ENCODE data around the gene CAMK2G. TPM values are rescaled to one million over a fixed set of nuclear protein-coding genes. Genes with fewer than 3 reads are reported as not detected.

Gene CAMK2G
- total RNA-seq, 4 donors from 2014 or later = 82.3 to 207 (median 155) TPM

GRCh38 chr10:73879296-73880173 is 5.2 kb upstream of the CAMK2G start:
- no peaks in the 10 kb centered on the region for H3K27me3 ChIP-seq
- WGBS, 2 donors (ENCODE audit: low coverage in 1 of 2) = 14% methylated on average over 8 to 14 of the region's 14 CpGs
- H3K27ac ChIP-seq = peak overlapping the region; percentile 57 to 90 (median 66)

GRCh38 chr10:73878365-73878764 is 4.0 kb upstream of the CAMK2G start:
- no peaks in the 10 kb centered on the region for H3K27me3 ChIP-seq
- peaks cover 0 to 41% (median 6%) of the 10 kb centered on the region in 3 donors for H3K4me1 ChIP-seq
- H3K9me3 ChIP-seq = no peaks in the 10 kb centered on the region
- no peak for ATAC-seq
- 100% methylated on average over 1 of the region's 1 CpG for WGBS, 2 donors (ENCODE audit: low coverage in 1 of 2)
- H3K27ac ChIP-seq = peak overlapping the region in 2 of 4 donors; percentile 71 to 90
- no peak overlapping the region for H3K4me3 ChIP-seq
- no peaks in the 10 kb centered on the region for H3K36me3 ChIP-seq
- TF ChIP-seq CTCF (IDR thresholded peaks at IDR 0.05) (no peak), POLR2AphosphoS5 (IDR thresholded peaks at IDR 0.05) (no peak), POLR2A (IDR thresholded peaks at IDR 0.05) (no peak), EP300 (IDR thresholded peaks at IDR 0.05) (no peak)

More at GRCh38 chr10:73879296-73880173, 5.2 kb upstream of the CAMK2G start:
- peaks cover 0 to 39% (median 6%) of the 10 kb centered on the region in 3 donors for H3K4me1 ChIP-seq
- H3K36me3 ChIP-seq = no peaks in the 10 kb centered on the region
- ATAC-seq = peak; percentile 89
- no peak for TF ChIP-seq POLR2A (IDR thresholded peaks at IDR 0.05)
- peak; percentile 94 to 98 (median 95) for TF ChIP-seq CTCF (IDR thresholded peaks at IDR 0.05)
- H3K9me3 ChIP-seq = no peaks in the 10 kb centered on the region
- H3K4me3 ChIP-seq = no peak overlapping the region

GRCh38 chr10:73877533-73878160 is 3.3 kb upstream of the CAMK2G start:
- Histone ChIP-seq H3K27me3 (no peaks in the 10 kb centered on the region), H3K9me3 (no peaks in the 10 kb centered on the region), H3K36me3 (no peaks in the 10 kb centered on the region), H3K27ac (peak overlapping the region in 3 of 4 donors; percentile 29 to 90 (median 71)), H3K4me3 (no peak overlapping the region), H3K4me1 (peaks cover 0 to 48% (median 11%) of the 10 kb centered on the region in 3 donors)
- TF ChIP-seq CTCF (IDR thresholded peaks at IDR 0.05) (no peak), EP300 (IDR thresholded peaks at IDR 0.05) (no peak), POLR2AphosphoS5 (IDR thresholded peaks at IDR 0.05) (no peak), POLR2A (IDR thresholded peaks at IDR 0.05) (no peak)
- WGBS, 2 donors (ENCODE audit: low coverage in 1 of 2) = 80 to 100% methylated on average over 5 to 7 of the region's 9 CpGs
- ATAC-seq = no peak

GRCh38 chr10:73876971-73877370 is 2.6 kb upstream of the CAMK2G start:
- peaks cover 0 to 55% (median 18%) of the 10 kb centered on the region in 3 donors for H3K4me1 ChIP-seq

More at GRCh38 chr10:73876971-73877370, 2.6 kb upstream of the CAMK2G start:
- no peaks in the 10 kb centered on the region for H3K9me3 ChIP-seq
- TF ChIP-seq POLR2A (IDR thresholded peaks at IDR 0.05) (no peak), POLR2AphosphoS5 (IDR thresholded peaks at IDR 0.05) (no peak), CTCF (IDR thresholded peaks at IDR 0.05) (no peak), EP300 (IDR thresholded peaks at IDR 0.05) (no peak)
- 63 to 84% methylated on average over 3 to 4 of the region's 4 CpGs for WGBS, 2 donors (ENCODE audit: low coverage in 1 of 2)
- peak overlapping the region in 3 of 4 donors; percentile 62 to 90 (median 71) for H3K27ac ChIP-seq
- no peak overlapping the region for H3K4me3 ChIP-seq
- no peaks in the 10 kb centered on the region for H3K36me3 ChIP-seq
- no peaks in the 10 kb centered on the region for H3K27me3 ChIP-seq
- ATAC-seq = no peak
